ENCODE data around the gene UST.
A peak's percentile ranks its signal among the peaks of the same experiment; 100 is the strongest.

Gene UST

DNA sequence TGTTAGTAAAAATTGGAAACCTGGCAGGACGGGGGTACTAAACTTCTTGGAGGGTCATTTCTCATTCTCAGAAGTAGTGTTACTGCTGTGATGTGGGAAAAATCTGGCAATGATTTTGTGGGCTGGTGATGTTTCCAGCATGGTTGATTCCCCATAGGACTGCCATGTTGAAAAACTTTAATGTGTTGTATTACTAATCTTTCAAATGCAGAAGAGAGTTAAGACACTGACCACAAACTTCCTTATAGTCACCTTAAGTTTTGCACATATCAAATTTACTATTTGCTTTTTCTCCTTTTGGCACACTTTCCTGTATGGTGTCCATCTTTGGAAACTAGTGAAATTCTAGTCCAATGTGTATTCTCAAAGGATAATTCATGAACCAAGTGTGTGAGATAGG is 334.5 kb downstream of the UST start:
- no CpG with 5 or more reads among the region's 1 CpG for WGBS, 2 donors (ENCODE audit: extremely low coverage in 2 of 2, insufficient read length in 2 of 2, insufficient replicate concordance in 1 of 2)
- H3K23ac ChIP-seq (ENCODE audit: low read depth, low read length, poor library complexity): no peak overlapping the region
- no peaks in the 10 kb centered on the region for H3K36me3 ChIP-seq (replicated peaks in 1 of 2; ENCODE audit: control insufficient read depth in 2 of 2, insufficient read depth in 2 of 2, low read length in 2 of 2)
- H2BK5ac ChIP-seq (ENCODE audit: low read length): no peak overlapping the region
- H2BK12ac ChIP-seq (ENCODE audit: low read length): no peak overlapping the region
- DNase-seq (ENCODE audit: low spot score): no peak
- no peak overlapping the region for H3K4ac ChIP-seq (ENCODE audit: low read length)
- H3K79me1 ChIP-seq (ENCODE audit: low read depth, low read length): no peaks in the 10 kb centered on the region
- H2BK120ac ChIP-seq (ENCODE audit: low read depth, low read length): no peak overlapping the region
- H4K8ac ChIP-seq (ENCODE audit: low read depth, low read length): no peak overlapping the region
- H3K4me3 ChIP-seq (ENCODE audit: low read length in 2 of 2): no peak overlapping the region
- peaks cover 2 to 4% of the 10 kb centered on the region in 2 donors for H3K9me3 ChIP-seq (replicated peaks in 1 of 2; ENCODE audit: control insufficient read depth in 2 of 2, insufficient read depth in 1 of 2, low read depth in 1 of 2, low read length in 2 of 2)
- no peak overlapping the region for H3K14ac ChIP-seq (ENCODE audit: low read length)
- no peaks in the 10 kb centered on the region for H3K27me3 ChIP-seq (ENCODE audit: control insufficient read depth in 3 of 3, insufficient read depth in 3 of 3, low read depth in 1 of 3, low read length in 3 of 3)
- no peak overlapping the region for H3K9ac ChIP-seq (ENCODE audit: low read depth, low read length, poor library complexity)
- H3K4me1 ChIP-seq (ENCODE audit: control insufficient read depth in 2 of 2, insufficient read depth in 1 of 2, low read depth in 1 of 2, low read length in 2 of 2): no peaks in the 10 kb centered on the region
- no peak overlapping the region for H3K27ac ChIP-seq (replicated peaks; ENCODE audit: low read length)
- H4K91ac ChIP-seq (ENCODE audit: low read depth, low read length, poor library complexity): no peak overlapping the region
- H3K18ac ChIP-seq (ENCODE audit: low read length): no peak overlapping the region
- H3K4me2 ChIP-seq (ENCODE audit: insufficient read depth, low read length, poor library complexity, severe bottlenecking): no peak overlapping the region
- H2BK15ac ChIP-seq (ENCODE audit: low read length): no peak overlapping the region
- H2AK5ac ChIP-seq (ENCODE audit: low read depth, low read length): no peak overlapping the region
- no peak overlapping the region for H2AFZ ChIP-seq (ENCODE audit: low read length)

DNA sequence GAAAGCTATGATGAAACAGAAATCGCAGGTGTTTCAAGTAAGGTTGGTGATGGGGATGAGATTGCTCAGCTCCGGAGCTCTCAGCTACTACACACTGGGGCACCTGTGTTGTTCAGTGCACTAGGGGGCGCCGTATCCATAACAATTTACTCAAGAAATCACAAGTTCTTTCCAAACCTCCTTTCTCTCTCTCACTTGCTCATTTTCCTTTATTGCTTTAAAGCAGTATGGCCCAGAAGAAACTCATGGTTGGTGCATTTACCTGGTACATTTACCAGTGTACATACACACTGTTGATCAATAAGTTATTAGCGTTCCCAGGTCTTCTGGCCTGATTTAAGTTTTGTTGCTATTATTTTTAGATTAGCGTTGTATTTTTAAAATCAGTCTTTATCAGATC is 335.5 kb downstream of the UST start:
- Histone ChIP-seq H3K4me2 (ENCODE audit: insufficient read depth, low read length, poor library complexity, severe bottlenecking) (no peak overlapping the region), H3K4ac (ENCODE audit: low read length) (no peak overlapping the region), H3K79me1 (ENCODE audit: low read depth, low read length) (no peaks in the 10 kb centered on the region), H3K36me3 (replicated peaks in 1 of 2; ENCODE audit: control insufficient read depth in 2 of 2, insufficient read depth in 2 of 2, low read length in 2 of 2) (no peaks in the 10 kb centered on the region), H2BK120ac (ENCODE audit: low read depth, low read length) (no peak overlapping the region), H4K8ac (ENCODE audit: low read depth, low read length) (no peak overlapping the region), H3K14ac (ENCODE audit: low read length) (no peak overlapping the region), H3K23ac (ENCODE audit: low read depth, low read length, poor library complexity) (no peak overlapping the region), H2BK5ac (ENCODE audit: low read length) (no peak overlapping the region), H3K27me3 (ENCODE audit: control insufficient read depth in 3 of 3, insufficient read depth in 3 of 3, low read depth in 1 of 3, low read length in 3 of 3) (no peaks in the 10 kb centered on the region), H3K18ac (ENCODE audit: low read length) (no peak overlapping the region), H3K9me3 (replicated peaks in 1 of 2; ENCODE audit: control insufficient read depth in 2 of 2, insufficient read depth in 1 of 2, low read depth in 1 of 2, low read length in 2 of 2) (peaks cover 2 to 4% of the 10 kb centered on the region in 2 donors), H4K91ac (ENCODE audit: low read depth, low read length, poor library complexity) (no peak overlapping the region), H3K4me3 (ENCODE audit: low read length in 2 of 2) (no peak overlapping the region), H2AFZ (ENCODE audit: low read length) (no peak overlapping the region), H2BK12ac (ENCODE audit: low read length) (no peak overlapping the region), H3K9ac (ENCODE audit: low read depth, low read length, poor library complexity) (no peak overlapping the region), H3K27ac (replicated peaks; ENCODE audit: low read length) (no peak overlapping the region), H2AK5ac (ENCODE audit: low read depth, low read length) (no peak overlapping the region), H3K4me1 (ENCODE audit: control insufficient read depth in 2 of 2, insufficient read depth in 1 of 2, low read depth in 1 of 2, low read length in 2 of 2) (no peaks in the 10 kb centered on the region), H2BK15ac (ENCODE audit: low read length) (no peak overlapping the region)
- no CpG with 5 or more reads among the region's 6 CpGs for WGBS, 2 donors (ENCODE audit: extremely low coverage in 2 of 2, insufficient read length in 2 of 2, insufficient replicate concordance in 1 of 2)
- DNase-seq (ENCODE audit: low spot score): peak; percentile 57

DNA sequence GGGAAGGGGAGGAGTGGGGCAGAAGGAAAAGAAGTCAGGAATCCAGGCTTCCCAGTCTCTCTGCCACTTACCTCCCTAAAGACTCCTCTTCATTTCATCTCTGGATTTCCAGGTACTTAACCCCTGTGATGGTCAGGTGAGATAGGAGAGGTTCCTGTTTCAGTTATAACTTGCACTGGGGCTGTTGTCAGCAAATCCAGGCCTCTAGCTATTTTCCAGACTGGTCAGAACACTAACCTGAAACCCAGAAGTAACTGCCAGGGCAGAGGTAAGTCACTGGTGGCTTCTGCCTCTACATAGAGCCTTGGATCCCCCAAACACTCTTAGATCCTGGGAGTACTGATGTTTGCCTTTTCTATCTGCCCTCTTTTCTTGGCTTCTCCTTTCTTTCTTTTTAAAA is 337.2 kb downstream of the UST start:
- Histone ChIP-seq H2BK12ac (ENCODE audit: low read length) (no peak overlapping the region), H2BK5ac (ENCODE audit: low read length) (no peak overlapping the region), H3K4me2 (ENCODE audit: insufficient read depth, low read length, poor library complexity, severe bottlenecking) (no peak overlapping the region), H2BK120ac (ENCODE audit: low read depth, low read length) (no peak overlapping the region), H3K23ac (ENCODE audit: low read depth, low read length, poor library complexity) (no peak overlapping the region), H3K9me3 (replicated peaks in 1 of 2; ENCODE audit: control insufficient read depth in 2 of 2, insufficient read depth in 1 of 2, low read depth in 1 of 2, low read length in 2 of 2) (no peaks in the 10 kb centered on the region), H3K4me3 (ENCODE audit: low read length in 2 of 2) (no peak overlapping the region), H3K9ac (ENCODE audit: low read depth, low read length, poor library complexity) (no peak overlapping the region), H2AK5ac (ENCODE audit: low read depth, low read length) (no peak overlapping the region), H3K79me1 (ENCODE audit: low read depth, low read length) (no peaks in the 10 kb centered on the region), H2AFZ (ENCODE audit: low read length) (no peak overlapping the region), H3K27me3 (ENCODE audit: control insufficient read depth in 3 of 3, insufficient read depth in 3 of 3, low read depth in 1 of 3, low read length in 3 of 3) (no peaks in the 10 kb centered on the region), H3K14ac (ENCODE audit: low read length) (no peak overlapping the region), H3K4me1 (ENCODE audit: control insufficient read depth in 2 of 2, insufficient read depth in 1 of 2, low read depth in 1 of 2, low read length in 2 of 2) (no peaks in the 10 kb centered on the region), H3K18ac (ENCODE audit: low read length) (no peak overlapping the region), H3K4ac (ENCODE audit: low read length) (no peak overlapping the region), H2BK15ac (ENCODE audit: low read length) (no peak overlapping the region), H3K27ac (replicated peaks; ENCODE audit: low read length) (no peak overlapping the region), H3K36me3 (replicated peaks in 1 of 2; ENCODE audit: control insufficient read depth in 2 of 2, insufficient read depth in 2 of 2, low read length in 2 of 2) (no peaks in the 10 kb centered on the region), H4K8ac (ENCODE audit: low read depth, low read length) (no peak overlapping the region), H4K91ac (ENCODE audit: low read depth, low read length, poor library complexity) (no peak overlapping the region)
- no peak for DNase-seq (ENCODE audit: low spot score)

DNA sequence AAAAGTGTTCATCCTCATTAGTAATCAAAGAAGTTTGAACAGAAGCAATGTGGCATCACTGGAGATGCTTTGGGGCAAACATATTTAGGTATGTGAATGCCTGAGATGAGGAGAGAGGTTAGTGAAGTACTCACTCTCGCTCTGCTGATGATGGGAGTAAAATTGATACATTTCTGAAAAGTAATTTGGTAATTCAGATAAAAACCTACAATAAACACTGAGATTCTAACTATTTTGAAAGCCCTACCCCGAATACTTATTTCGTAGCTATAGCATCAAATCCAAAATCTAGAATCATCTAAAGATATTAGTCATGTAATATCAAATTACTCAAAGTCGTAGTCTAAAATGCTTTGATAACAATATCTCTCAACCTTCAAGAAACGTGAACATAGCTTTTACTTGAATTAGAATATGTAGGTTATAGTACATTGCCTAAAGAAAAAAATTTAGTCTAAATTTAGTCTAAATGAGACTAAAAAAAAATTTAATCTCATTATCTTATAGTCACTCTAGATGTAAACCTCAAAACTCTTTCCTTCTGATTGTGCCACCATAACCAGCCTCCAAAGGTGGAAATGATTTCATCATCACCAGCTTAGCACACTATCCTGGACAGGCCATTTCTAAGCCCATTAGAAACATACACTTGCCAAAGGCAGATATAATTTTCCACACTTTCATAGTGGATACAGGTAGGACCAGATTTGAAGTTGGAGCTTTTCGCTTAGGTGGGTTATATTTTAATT is 338.2 kb downstream of the UST start:
- no peak overlapping the region for H3K9ac ChIP-seq (ENCODE audit: low read depth, low read length, poor library complexity)
- H2BK12ac ChIP-seq (ENCODE audit: low read length): no peak overlapping the region
- no peak overlapping the region for H3K23ac ChIP-seq (ENCODE audit: low read depth, low read length, poor library complexity)
- no peak overlapping the region for H2AK5ac ChIP-seq (ENCODE audit: low read depth, low read length)
- no peak overlapping the region for H2BK120ac ChIP-seq (ENCODE audit: low read depth, low read length)
- H4K8ac ChIP-seq (ENCODE audit: low read depth, low read length): no peak overlapping the region
- no peak overlapping the region for H3K14ac ChIP-seq (ENCODE audit: low read length)
- DNase-seq (ENCODE audit: low spot score): no peak
- no peak overlapping the region for H3K27ac ChIP-seq (replicated peaks; ENCODE audit: low read length)
- H3K18ac ChIP-seq (ENCODE audit: low read length): no peak overlapping the region
- H3K9me3 ChIP-seq (replicated peaks in 1 of 2; ENCODE audit: control insufficient read depth in 2 of 2, insufficient read depth in 1 of 2, low read depth in 1 of 2, low read length in 2 of 2): no peaks in the 10 kb centered on the region
- no peak overlapping the region for H2AFZ ChIP-seq (ENCODE audit: low read length)
- H3K4me1 ChIP-seq (ENCODE audit: control insufficient read depth in 2 of 2, insufficient read depth in 1 of 2, low read depth in 1 of 2, low read length in 2 of 2): no peaks in the 10 kb centered on the region
- no peak overlapping the region for H4K91ac ChIP-seq (ENCODE audit: low read depth, low read length, poor library complexity)
- H3K79me1 ChIP-seq (ENCODE audit: low read depth, low read length): no peaks in the 10 kb centered on the region
- H3K4me2 ChIP-seq (ENCODE audit: insufficient read depth, low read length, poor library complexity, severe bottlenecking): no peak overlapping the region
- H3K36me3 ChIP-seq (replicated peaks in 1 of 2; ENCODE audit: control insufficient read depth in 2 of 2, insufficient read depth in 2 of 2, low read length in 2 of 2): no peaks in the 10 kb centered on the region
- H2BK15ac ChIP-seq (ENCODE audit: low read length): no peak overlapping the region
- H2BK5ac ChIP-seq (ENCODE audit: low read length): no peak overlapping the region
- WGBS, 2 donors (ENCODE audit: extremely low coverage in 2 of 2, insufficient read length in 2 of 2, insufficient replicate concordance in 1 of 2): no CpG with 5 or more reads among the region's 6 CpGs
- no peaks in the 10 kb centered on the region for H3K27me3 ChIP-seq (ENCODE audit: control insufficient read depth in 3 of 3, insufficient read depth in 3 of 3, low read depth in 1 of 3, low read length in 3 of 3)
- no peak overlapping the region for H3K4me3 ChIP-seq (ENCODE audit: low read length in 2 of 2)
- no peak overlapping the region for H3K4ac ChIP-seq (ENCODE audit: low read length)
